Stimulated activated CD8-positive, alpha-beta memory T cell treated with anti-CD3 and anti-CD28 coated beads, Interleukin-4, amount 100 ng/mL, for 24 hours (primary cell): ENCODE results near the gene PARG.
"Not testable (repeated sequence)": the region's sequence is repeated elsewhere in the genome, so short reads cannot be mapped to it uniquely, and the experiment has no call there.

Experiments
- DNase-seq: peaks from one replicate; pipeline ENCODE4 v3.0.0-alpha.2; 2020; ENCODE audit warnings: low read depth

Gene PARG

DNA sequence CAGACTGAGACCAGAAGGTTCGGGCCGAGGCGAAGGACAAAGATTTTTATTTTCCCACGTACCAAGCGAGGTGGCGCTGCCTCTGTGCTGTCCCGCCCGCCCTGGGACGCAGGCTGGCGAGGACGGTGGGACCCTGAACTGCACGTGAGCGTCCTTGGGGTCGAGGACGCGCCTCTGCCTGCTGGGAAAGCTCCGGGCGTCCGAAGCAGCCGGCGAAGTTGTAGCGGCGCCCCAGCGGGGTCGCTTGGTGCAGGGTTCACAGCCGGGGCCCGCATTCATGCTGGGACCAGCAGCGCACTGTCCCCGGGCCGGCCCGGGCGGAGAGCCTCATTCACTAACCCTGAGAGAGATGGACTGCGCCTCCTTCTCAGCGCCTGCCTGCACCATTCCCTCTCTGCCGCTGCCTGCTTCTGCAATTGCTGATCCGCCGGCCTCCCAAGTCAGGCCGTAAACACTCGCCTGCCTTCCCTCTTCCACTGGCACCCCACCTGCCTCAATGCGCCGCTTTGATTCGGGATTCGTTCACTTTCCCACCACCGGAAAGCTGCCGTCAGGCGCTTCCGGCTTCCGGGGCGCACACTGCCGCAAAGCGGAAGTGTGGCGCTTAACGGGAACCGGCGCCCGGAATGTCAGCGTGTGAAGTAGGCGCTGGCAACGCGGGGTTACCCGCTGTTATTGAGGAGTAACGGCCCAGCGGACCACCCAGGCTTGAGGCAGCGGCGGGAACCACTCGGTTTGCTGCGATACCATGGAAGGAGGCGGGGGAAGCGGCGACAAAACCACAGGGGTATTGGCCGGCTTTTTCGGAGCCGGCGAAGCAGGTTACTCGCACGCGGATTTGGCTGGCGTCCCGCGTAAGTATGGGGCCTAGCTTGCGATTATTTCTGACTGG, at the start of gene PARG, which contains the start of gene TIMM23B:
Gene PARG, minus strand, starts transcription at position 581 of the 892 bp plus-strand sequence. Its CDS starts 302 bp downstream, at position 279.
Gene TIMM23B, plus strand, starts transcription at position 607 of the 892 bp plus-strand sequence. Its CDS starts 142 bp downstream, at position 749.
- DNase-seq, result peak; percentile 72

GRCh38 chr10:49988376-49988775, 46.5 kb upstream of the PARG start, which contains the start of gene AGAP6:
Gene AGAP6, plus strand, starts transcription at chr10:49988406. Its CDS starts 310 bp downstream, at chr10:49988716.
- DNase-seq, result not testable (repeated sequence)

DNA sequence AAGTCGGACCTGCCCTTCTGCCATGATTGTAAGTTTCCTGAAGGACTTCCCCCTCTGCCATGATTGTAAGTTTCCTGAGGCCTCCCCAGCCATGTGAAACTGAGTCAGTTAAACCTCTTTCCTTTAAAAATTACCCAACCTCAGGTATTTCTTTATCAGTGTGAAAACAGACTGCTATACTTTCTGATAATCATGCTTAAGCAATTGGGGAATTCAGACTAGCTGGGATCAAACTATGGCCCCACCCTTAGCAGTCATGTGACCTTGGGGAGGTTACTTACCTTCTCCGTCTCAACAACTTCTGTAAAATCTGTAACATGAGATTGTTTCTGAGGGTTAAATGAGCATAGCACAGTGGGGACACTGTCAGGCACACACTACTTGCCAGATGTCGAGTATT, 45.4 kb upstream of the PARG start:
- not testable (repeated sequence) for DNase-seq

- DNase-seq, result not testable (repeated sequence)
These were observed 35.9 kb upstream of the PARG start for GRCh38 chr10:49977756-49978155.

GRCh38 chr10:49972094-49972493, 30.3 kb upstream of the PARG start:
- DNase-seq, result not testable (repeated sequence)

DNA sequence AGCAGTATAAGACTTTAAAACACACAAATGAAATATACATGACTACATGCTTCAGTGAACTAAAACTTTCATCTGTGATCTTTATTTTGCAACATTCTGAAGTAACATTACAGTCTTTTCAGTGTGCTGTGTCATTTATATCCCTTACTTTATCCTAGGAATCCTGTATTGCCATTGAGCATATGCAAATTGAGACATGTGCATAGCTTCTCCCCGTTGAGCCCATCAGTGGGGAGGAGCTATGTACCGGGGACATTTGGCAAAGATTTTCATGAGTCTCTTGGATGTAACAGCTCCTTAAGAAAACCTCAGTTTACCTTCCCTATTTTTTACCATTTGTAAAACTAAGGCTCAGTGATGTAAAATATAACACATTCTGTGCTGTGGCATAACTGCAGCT, 29.6 kb upstream of the PARG start:
- DNase-seq, result not testable (repeated sequence)

DNA sequence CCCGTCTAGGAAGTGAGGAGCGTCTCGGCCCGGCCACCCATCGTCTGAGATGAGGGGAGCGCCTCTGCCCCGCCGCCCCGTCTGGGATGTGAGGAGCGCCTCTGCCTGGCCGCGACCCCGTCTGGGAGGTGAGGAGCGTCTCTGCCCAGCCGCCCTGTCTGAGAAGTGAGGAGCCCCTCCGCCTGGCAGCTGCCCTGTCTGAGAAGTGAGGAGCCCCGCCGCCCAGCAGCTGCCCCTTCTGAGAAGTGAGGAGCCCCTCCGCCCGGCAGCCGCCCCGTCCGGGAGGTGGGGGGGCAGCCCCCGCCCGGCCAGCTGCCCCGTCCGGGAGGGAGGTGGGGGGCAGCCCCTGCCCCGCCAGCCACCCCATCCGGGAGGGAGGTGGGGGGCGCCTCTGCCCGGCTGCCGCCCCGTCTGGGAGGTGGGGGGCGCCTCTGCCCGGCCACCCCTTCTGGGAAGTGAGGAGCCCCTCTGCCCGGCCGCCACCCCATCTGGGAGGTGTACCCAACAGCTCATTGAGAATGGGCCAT, 28.6 kb upstream of the PARG start:
- not testable (repeated sequence) for DNase-seq

- DNase-seq, result not testable (repeated sequence)
These were observed 11.3 kb upstream of the PARG start for GRCh38 chr10:49953122-49953521.

GRCh38 chr10:49952006-49952405, 10.2 kb upstream of the PARG start:
- not testable (repeated sequence) for DNase-seq

DNA sequence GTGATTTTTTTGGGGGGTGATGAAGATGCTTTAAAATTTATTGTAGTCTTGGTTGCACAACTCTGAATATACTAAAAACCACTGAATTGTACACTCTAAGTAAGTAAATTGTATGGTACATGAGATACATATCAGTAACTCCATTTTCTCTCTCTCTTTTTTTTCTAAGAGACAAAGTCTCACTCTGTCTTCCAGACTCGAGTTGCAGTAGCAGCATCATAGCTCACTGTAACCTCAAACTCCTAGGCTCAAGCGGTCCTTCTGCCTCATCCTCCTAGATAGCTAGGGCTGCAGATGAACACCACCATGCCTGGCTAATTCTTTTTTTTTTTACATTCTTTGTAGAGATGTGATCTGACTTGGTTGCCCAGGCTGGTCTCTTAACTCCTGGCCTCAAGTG, 6.9 kb upstream of the PARG start:
- not testable (repeated sequence) for DNase-seq

DNA sequence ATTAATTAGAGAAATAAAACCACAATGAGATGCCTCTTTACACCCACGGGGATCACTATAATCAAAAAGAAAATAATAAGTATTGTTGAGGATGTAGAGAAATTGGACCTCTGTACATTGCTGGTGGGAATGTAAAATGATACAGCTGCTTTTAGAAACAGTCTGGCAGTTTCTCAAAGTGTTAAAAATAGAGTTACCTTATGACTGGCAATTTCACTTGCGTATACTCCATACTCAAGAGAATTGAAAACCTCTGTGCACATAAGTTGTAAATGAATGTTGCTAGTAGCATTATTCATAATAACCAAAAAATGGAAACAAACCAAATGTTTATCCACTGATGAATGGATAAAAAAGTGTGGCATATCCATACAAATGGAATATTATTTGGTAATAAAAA, 6.3 kb upstream of the PARG start:
- not testable (repeated sequence) for DNase-seq

DNA sequence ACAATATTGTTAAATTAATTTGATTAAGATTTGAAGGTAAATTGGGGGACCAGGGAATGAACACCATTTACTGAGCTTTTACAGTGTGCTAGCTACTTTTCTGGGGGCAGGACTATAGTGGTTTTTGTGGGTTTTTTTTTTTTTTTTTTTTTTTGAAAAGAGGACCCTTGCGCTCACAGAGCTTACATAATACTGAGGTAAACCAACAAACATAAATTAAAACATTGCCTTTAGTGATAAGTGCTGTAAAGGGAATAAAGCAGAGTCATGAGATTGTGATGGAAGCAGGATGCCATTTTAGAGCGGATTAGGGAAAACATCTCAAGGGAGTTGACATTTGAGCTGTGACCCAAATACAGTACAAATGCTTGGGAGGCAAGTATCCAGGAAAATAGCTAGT, 1.8 kb upstream of the PARG start:
- not testable (repeated sequence) for DNase-seq

DNA sequence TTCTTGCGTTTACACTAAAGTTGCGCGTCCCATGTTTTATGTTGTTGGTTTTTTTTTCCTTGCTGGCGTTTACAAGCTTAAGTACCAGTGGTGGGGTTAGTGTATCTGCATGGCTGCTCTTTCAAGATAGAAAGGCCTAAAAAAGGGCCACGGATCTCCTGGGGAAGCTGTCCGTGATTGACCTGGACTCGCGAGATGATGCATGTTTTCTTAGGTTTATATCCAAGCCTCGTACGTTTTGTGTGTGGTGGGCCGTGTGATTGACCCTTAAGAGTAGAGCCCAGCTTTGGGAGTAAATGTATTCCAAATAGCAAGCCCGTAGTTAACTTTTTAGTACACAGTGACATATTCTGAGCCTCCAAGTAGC, 495 bp upstream of the PARG start:
- not testable (repeated sequence) for DNase-seq

DNA sequence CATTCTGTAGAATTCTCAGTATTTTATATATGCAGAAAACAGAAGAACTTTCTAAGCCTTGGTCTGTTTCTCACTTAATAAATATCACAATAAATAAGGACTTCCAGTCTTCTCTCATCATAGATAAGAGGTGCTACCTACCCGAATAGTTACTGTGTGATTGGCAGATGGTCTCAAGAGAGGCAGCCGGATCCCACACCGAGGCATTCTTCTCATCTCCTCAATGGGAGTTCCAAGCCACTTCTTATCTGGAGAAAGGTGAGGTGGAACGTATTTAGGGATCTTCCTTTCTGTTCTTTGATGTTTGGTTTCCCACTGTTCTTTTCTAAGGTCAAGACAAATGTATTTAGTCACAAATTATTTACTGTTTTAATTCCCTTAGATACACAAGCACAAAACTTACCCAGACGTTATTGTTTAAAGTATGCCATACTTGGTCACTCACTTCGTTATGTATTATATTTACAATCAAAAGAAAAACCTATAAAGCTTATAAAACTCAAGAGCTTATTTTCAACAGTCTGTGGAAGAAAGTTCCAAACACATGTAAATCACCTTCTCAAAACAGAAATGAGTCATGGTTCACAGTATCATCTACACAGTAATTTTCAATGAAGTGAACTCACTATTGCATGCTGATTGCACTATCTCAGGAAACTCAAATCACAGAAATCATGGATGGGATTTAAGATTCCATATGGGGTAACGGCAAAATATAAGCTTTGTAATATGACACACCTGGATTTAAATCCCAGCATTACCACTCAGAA, 9.7 kb downstream of the PARG start:
- DNase-seq, result not testable (repeated sequence)

GRCh38 chr10:49931276-49931675, 10.6 kb downstream of the PARG start:
- DNase-seq, result not testable (repeated sequence)

- DNase-seq, result not testable (repeated sequence)
These were observed 18.3 kb downstream of the PARG start for GRCh38 chr10:49923572-49923971.

GRCh38 chr10:49922041-49922440, 19.8 kb downstream of the PARG start:
- DNase-seq, result not testable (repeated sequence)

DNA sequence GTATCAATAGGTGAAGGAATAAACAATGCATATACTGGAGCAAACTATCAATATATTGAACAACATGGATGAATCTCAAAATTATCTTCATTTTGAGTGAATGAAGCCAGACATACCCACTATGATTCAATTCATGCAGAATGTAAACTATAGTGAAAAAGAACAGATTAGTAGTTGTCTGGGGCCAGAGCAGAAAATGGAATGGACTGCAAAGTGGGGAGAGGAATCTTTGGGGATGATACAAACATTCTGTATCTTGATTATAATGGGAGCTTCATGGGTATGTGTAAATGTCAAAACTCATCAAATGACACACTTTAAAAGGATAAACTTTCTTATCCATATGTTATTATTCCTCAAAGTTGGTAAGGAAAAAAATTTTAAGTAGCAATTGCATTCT, 23.9 kb downstream of the PARG start:
- not testable (repeated sequence) for DNase-seq

GRCh38 chr10:49916451-49916850, 25.4 kb downstream of the PARG start:
- DNase-seq, result not testable (repeated sequence)

DNA sequence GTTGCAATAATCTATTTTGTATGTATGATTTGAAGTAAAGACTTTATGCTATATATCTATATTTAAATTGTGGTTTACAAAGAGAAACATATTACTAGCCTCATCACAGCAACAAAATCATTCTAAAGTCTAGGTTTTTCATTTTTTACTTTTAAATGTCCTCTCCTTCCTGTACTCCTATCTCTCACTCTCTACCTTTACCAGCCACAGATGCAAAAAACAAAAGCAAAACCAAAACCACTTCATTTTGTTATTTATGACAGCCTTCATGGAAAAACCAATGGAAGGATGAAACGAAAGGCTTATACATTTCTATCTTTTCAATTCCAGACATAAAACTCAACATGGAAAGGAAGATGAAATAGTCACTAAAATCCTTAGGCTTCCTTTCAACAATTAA, 31.5 kb downstream of the PARG start:
- DNase-seq, result not testable (repeated sequence)

DNA sequence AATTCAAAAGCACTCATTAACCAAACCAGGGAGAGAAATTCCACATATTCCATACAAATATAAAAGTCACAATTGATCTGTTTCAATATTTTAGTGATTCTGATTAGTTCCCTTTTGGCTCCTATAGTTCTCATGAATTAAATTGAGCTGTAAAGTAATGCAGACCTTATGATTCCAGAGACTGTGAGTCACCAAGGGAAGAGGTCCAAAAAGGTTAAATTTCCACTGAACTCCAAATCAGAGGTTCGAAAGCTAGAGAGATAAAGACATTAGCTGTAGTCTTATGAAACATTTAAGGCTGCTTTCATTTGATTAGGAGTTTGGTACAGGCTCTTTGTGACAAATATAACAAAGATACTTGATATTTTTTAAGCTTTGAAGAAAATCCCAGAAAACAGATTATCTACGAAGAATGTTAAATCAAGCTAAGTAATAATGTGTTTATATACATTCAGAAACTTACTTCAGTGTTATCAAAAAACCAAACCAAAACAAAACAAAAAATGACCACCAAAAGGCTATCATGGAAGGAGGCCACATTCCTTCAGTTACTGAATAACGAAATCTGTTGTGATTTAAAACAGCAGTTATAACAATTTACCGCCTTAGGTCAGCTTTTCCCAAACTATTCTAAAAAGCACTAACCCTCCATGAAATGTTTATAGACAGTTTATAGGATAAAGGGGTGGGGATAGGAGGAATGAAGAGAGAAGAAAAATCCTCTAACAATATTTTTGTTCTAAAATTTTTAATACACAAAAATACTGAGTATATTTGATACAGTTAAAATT, 33.3 kb downstream of the PARG start:
- DNase-seq, result not testable (repeated sequence)
